SJCRH30 (cell line): Measurements from ENCODE around the gene USP24. TPM values are rescaled to one million over a fixed set of nuclear protein-coding genes. Genes with fewer than 3 reads are reported as not detected.

Experiments used
- DNase-seq, 2 experiments: peaks; one replicate each; pipeline ENCODE4 v3.0.0-alpha.2; 2015 to 2020
- H3K27ac ChIP-seq: fragments of 250-450 bp; sonication (Bioruptor Pico); 2 replicates; pipeline ENCODE4 v1.5.1; 2020; ENCODE audit warnings: mild to moderate bottlenecking, moderate library complexity
- H3K27me3 ChIP-seq: fragments of 250-450 bp; sonication (Bioruptor Pico); 2 replicates; pipeline ENCODE4 v1.5.1; 2020; ENCODE audit warnings: mild to moderate bottlenecking, moderate library complexity
- H3K36me3 ChIP-seq: fragments of 250-450 bp; sonication (Bioruptor Pico); 2 replicates; pipeline ENCODE4 v1.5.1; 2020; ENCODE audit warnings: mild to moderate bottlenecking, moderate library complexity
- H3K4me1 ChIP-seq: fragments of 250-450 bp; sonication (Bioruptor Pico); 2 replicates; pipeline ENCODE4 v1.5.1; 2020; ENCODE audit warnings: mild to moderate bottlenecking, moderate library complexity
- H3K4me3 ChIP-seq: fragments of 250-450 bp; sonication (Bioruptor Pico); 2 replicates; pipeline ENCODE4 v1.5.1; 2020; ENCODE audit warnings: mild to moderate bottlenecking, moderate library complexity
- H3K9me3 ChIP-seq: fragments of 250-450 bp; sonication (Bioruptor Pico); replicated peaks from 2 replicates; pipeline ENCODE4 v1.5.1; 2020; ENCODE audit warnings: mild to moderate bottlenecking, moderate library complexity
- total RNA-seq: library from RNA; depleted of rRNA; stranded (reverse); fragments of >200 nt; shearing (Covaris generic); gene quantifications from 2 replicates; pipeline ENCODE4 v1.2.3, GENCODE V29; 2014

The USP24 gene
- total RNA-seq, 1 experiment from 2014 or later = 46.2 TPM

- Histone ChIP-seq H3K9me3 (no peaks in the 10 kb centered on the region), H3K36me3 (0 out of 2 replicates have a peak, but pooled peaks cover 5% of the 10 kb centered on the region), H3K27ac (no peak overlapping the region), H3K4me3 (no peak overlapping the region), H3K4me1 (peaks cover 25% of the 10 kb centered on the region), H3K27me3 (no peaks in the 10 kb centered on the region; the same call in 1 of the 2 replicates)
- DNase-seq = no peak
Measured at GRCh38 chr1:55061706-55062321, 153.3 kb downstream of the USP24 start.

GRCh38 chr1:55061000-55061705 is 154.0 kb downstream of the USP24 start:
- no peaks in the 10 kb centered on the region for H3K9me3 ChIP-seq
- H3K36me3 ChIP-seq = no peaks in the 10 kb centered on the region
- no peak for DNase-seq
- no peak overlapping the region for H3K27ac ChIP-seq
- no peak overlapping the region for H3K4me3 ChIP-seq
- peaks cover 25% of the 10 kb centered on the region for H3K4me1 ChIP-seq
- no peaks in the 10 kb centered on the region; the same call in 1 of the 2 replicates for H3K27me3 ChIP-seq

- Histone ChIP-seq H3K4me3 (no peak overlapping the region), H3K27ac (no peak overlapping the region), H3K4me1 (peaks cover 25% of the 10 kb centered on the region), H3K27me3 (no peaks in the 10 kb centered on the region; the same call in 1 of the 2 replicates), H3K36me3 (no peaks in the 10 kb centered on the region), H3K9me3 (no peaks in the 10 kb centered on the region)
- no peak for DNase-seq
Measured at GRCh38 chr1:55060133-55060999, 154.8 kb downstream of the USP24 start.

GRCh38 chr1:55059302-55060132 is 155.6 kb downstream of the USP24 start:
- Histone ChIP-seq H3K4me1 (peaks cover 17% of the 10 kb centered on the region), H3K36me3 (no peaks in the 10 kb centered on the region), H3K27ac (no peak overlapping the region), H3K9me3 (no peaks in the 10 kb centered on the region), H3K4me3 (no peak overlapping the region), H3K27me3 (no peaks in the 10 kb centered on the region; the same call in 1 of the 2 replicates)
- DNase-seq = no peak

- no peak for DNase-seq
- Histone ChIP-seq H3K36me3 (no peaks in the 10 kb centered on the region), H3K4me1 (peaks cover 3% of the 10 kb centered on the region), H3K9me3 (no peaks in the 10 kb centered on the region), H3K27ac (no peak overlapping the region), H3K4me3 (no peak overlapping the region), H3K27me3 (no peaks in the 10 kb centered on the region; the same call in 1 of the 2 replicates)
Measured at GRCh38 chr1:55057956-55058298, 157.2 kb downstream of the USP24 start.

GRCh38 chr1:55057270-55057955 is 157.8 kb downstream of the USP24 start:
- Histone ChIP-seq H3K36me3 (no peaks in the 10 kb centered on the region), H3K9me3 (no peaks in the 10 kb centered on the region), H3K27ac (no peak overlapping the region), H3K4me1 (no peaks in the 10 kb centered on the region), H3K4me3 (no peak overlapping the region), H3K27me3 (no peaks in the 10 kb centered on the region; the same call in 1 of the 2 replicates)
- DNase-seq = no peak

- H3K4me1 ChIP-seq = no peaks in the 10 kb centered on the region
- no peaks in the 10 kb centered on the region for H3K9me3 ChIP-seq
- H3K4me3 ChIP-seq = no peak overlapping the region
- peaks cover under 1% of the 10 kb centered on the region; the same call in 1 of the 2 replicates for H3K27me3 ChIP-seq
- no peak for DNase-seq
- no peak overlapping the region for H3K27ac ChIP-seq
- no peaks in the 10 kb centered on the region for H3K36me3 ChIP-seq
Measured at GRCh38 chr1:55056632-55056992, 158.6 kb downstream of the USP24 start.

GRCh38 chr1:55055951-55056631 is 159.1 kb downstream of the USP24 start:
- no peak for DNase-seq
- Histone ChIP-seq H3K4me3 (no peak overlapping the region), H3K27ac (no peak overlapping the region), H3K9me3 (no peaks in the 10 kb centered on the region), H3K27me3 (peaks cover 5% of the 10 kb centered on the region; the same call in 1 of the 2 replicates), H3K4me1 (no peaks in the 10 kb centered on the region), H3K36me3 (no peaks in the 10 kb centered on the region)

- DNase-seq = peak in 1 of 2 experiments; percentile 36
- Histone ChIP-seq H3K36me3 (no peaks in the 10 kb centered on the region), H3K9me3 (no peaks in the 10 kb centered on the region), H3K4me3 (no peak overlapping the region), H3K4me1 (no peaks in the 10 kb centered on the region), H3K27ac (no peak overlapping the region), H3K27me3 (peaks cover 8% of the 10 kb centered on the region; the same call in 1 of the 2 replicates)
Measured at GRCh38 chr1:55055084-55055882, 159.9 kb downstream of the USP24 start.

GRCh38 chr1:55054396-55054795 is 160.8 kb downstream of the USP24 start:
- no peak overlapping the region for H3K27ac ChIP-seq
- no peaks in the 10 kb centered on the region for H3K9me3 ChIP-seq
- no peak for DNase-seq
- no peak overlapping the region for H3K4me3 ChIP-seq
- H3K36me3 ChIP-seq = no peaks in the 10 kb centered on the region
- no peaks in the 10 kb centered on the region; the same call in 1 of the 2 replicates for H3K4me1 ChIP-seq
- H3K27me3 ChIP-seq = peaks cover 8% of the 10 kb centered on the region; the same call in 1 of the 2 replicates

GRCh38 chr1:55053265-55053954 is 161.8 kb downstream of the USP24 start:
- DNase-seq = no peak
- no peak overlapping the region for H3K4me3 ChIP-seq
- H3K4me1 ChIP-seq = no peaks in the 10 kb centered on the region; the same call in 1 of the 2 replicates
- no peak overlapping the region for H3K27ac ChIP-seq
- no peaks in the 10 kb centered on the region for H3K9me3 ChIP-seq
- H3K27me3 ChIP-seq = peaks cover 8% of the 10 kb centered on the region; the same call in 1 of the 2 replicates
- H3K36me3 ChIP-seq = no peaks in the 10 kb centered on the region
